Coronary artery (tissue), 2 donors: ENCODE data around the gene MLN.

Experiments used
- DNase-seq: peaks from one replicate; pipeline ENCODE4 v3.0.0-alpha.2; 2017; ENCODE audit warnings: low spot score
- H3K27ac ChIP-seq, 2 donors: fragments of 200-600 bp; sonication (generic); one replicate each; pipeline ENCODE4 v1.5.1; 2016 to 2019
- H3K4me3 ChIP-seq: fragments of 200-600 bp; sonication (generic); 2 replicates; pipeline ENCODE4 v1.5.1; 2016; ENCODE audit warnings: mild to moderate bottlenecking, moderate library complexity
- CTCF ChIP-seq: fragments of 200-600 bp; sonication (generic); IDR thresholded peaks from one replicate; pipeline ENCODE4 v1.5.1; 2019; ENCODE audit warnings: antibody characterized with exemption

The MLN gene

DNA sequence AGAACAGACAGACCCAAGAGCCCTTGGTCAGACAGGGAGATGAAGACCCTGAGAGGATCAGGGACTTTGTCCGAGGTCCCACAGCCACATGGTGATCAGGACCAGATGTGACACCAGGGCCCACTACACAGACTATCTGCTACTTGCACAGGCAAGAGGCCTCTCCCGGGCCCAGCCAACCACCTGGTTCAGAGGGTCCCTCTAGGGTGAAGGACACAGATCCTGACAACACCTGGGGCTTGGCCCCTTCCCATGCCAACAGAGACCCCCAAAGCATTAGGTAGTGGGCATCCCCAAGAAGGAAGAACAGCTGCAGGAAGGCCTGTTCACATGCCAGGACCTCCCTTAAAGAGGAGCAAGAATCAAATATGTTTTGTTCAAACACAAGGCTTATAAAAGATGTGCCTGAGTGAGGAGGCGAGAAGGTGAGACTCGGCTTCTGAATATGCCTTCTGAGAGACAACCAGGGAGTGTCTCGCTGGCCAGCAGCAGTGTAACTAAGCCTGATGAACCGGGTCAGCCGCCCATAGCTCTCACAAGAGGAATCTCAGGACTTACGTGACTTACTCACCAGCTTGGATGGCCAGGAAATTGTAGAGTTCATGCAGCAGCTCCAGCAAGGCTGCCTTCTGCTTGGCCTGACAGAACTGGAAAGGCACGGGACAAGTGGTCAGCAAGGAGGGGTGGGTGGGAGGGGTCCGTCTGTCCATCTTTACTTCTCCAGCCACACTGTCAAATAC lies 19.9 kb downstream of the MLN start:
- TF ChIP-seq CTCF: no peak
- H3K4me3 ChIP-seq: no peak overlapping the region
- no peak for DNase-seq
- no peak overlapping the region for H3K27ac ChIP-seq

DNA sequence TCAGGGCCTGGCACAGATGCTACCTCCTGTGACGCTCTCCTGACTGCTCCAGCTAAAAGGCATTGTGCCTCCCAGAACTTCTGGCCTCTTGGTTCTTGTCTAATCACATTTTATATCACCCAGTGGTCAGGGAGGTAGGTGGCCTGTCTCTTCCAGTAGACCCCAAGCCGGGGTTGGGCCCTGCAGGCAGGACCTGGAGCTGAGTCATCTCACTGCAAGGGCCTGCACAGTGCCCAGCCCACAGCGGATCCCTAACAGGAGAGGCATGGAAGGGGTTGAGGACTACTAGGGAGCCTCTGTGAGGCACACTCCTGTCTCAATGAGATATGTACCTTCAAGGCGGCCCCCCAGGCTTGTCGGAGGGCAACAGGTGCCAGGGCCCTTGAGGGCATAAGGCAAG lies 21.2 kb downstream of the MLN start:
- H3K4me3 ChIP-seq: no peak overlapping the region
- DNase-seq: no peak
- TF ChIP-seq CTCF: no peak
- no peak overlapping the region for H3K27ac ChIP-seq

DNA sequence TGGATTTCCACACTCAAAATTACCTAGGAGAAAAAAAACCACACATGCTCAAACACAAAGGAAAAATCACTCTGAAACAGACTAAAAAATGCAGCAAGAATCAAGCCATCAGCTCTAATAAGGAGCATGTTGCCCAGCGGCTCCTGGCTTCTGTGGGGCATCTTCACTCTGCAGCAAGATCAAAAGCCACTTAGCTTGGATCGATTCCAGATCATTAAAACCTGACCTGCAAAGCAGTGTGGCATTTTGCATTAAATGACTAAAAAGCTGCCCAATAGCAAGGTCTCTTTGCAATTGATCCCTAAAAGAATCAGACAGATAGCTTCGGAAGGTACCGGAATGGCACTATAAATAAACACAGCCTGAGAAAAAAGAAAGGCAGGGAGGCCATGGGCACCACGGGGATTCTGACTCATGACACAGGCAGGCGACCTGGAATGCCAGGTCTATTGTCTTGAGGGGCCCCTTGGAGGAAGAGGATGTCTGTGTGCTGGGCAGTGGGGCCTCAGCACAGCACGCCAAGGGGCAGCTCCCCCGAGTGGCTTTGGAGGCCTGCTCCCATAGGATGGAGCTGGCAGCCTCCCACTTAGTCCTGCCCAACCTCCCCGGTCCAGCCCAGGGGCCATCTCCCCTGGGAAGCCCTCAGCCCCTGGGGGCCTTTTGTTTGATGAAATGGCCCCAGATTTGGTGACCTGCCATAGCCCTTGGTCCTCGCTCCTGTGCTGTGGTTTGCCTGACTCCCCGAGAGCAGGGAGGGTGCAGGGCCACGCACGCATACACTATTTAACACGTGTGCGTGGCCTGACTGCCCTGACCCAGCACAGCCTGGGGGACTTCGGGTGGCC lies 22.4 kb downstream of the MLN start:
- DNase-seq: no peak
- no peak for TF ChIP-seq CTCF
- Histone ChIP-seq H3K4me3 (no peak overlapping the region), H3K27ac (no peak overlapping the region)

GRCh38 chr6:33779895-33780294 lies 23.9 kb downstream of the MLN start:
- H3K27ac ChIP-seq: no peak overlapping the region
- no peak for DNase-seq
- TF ChIP-seq CTCF: no peak
- no peak overlapping the region for H3K4me3 ChIP-seq

DNA sequence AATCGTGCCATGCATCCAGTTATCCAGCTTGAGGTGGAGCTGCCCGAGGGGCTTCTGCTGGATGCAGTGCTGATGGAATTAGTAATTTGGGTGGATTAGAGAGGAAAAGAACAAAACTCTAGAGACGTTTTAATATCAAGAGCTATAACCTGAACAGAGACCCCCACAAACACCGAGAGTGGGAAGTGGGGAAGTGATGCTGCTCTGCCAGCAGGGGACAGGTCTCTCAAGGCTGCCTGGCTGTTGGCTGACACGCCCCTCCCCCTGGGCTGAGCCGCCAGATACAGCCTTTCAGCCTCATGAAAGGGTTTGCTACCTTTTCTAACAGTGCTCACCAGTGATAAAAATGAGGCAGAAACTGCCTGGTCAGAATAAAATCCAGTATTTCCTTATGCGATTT lies 24.5 kb downstream of the MLN start:
- TF ChIP-seq CTCF: no peak
- no peak overlapping the region for H3K27ac ChIP-seq
- H3K4me3 ChIP-seq: no peak overlapping the region
- no peak for DNase-seq

DNA sequence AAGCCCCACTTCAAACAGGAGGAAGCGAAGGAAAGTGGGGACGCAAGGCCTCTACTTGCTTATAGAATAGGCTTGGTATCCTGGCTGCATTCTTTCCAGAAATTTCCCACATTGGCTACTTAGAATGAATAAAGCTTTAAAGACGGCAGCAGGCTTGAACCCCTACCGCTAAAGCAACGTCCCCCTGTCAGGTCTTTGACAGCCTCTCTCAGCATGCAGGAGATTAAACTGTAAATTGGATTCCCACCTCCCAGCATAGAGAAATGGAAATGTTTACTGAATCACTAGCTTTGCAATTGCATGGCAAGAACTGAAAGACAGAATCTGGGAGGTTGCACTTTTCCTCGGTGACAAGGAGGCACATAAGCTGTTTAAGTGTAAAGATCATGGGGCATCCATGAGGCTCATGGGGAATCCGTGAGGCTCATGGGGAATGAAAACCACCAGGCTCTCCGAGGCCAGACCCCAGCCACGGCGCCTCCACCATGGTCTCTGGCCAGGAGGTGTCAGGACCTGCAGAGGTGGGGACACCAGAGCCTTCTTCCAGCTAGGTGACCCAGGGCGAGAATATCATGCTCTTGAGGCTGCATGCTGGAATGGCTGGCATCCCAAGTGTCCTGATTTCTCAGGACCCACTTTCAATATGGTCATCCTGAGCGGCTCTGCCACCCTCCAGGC lies 25.2 kb downstream of the MLN start:
- Histone ChIP-seq H3K4me3 (no peak overlapping the region), H3K27ac (no peak overlapping the region)
- no peak for TF ChIP-seq CTCF
- DNase-seq: no peak
